ENCODE measurements around the gene GNAZ. TPM values are rescaled to one million over a fixed set of nuclear protein-coding genes. Genes with fewer than 3 reads are reported as not detected.

The GNAZ gene
- total and polyA plus RNA-seq, 5 donors from 2014 or later: 0.05 to 3.6 (median 0.06) TPM; not detected in 2

DNA sequence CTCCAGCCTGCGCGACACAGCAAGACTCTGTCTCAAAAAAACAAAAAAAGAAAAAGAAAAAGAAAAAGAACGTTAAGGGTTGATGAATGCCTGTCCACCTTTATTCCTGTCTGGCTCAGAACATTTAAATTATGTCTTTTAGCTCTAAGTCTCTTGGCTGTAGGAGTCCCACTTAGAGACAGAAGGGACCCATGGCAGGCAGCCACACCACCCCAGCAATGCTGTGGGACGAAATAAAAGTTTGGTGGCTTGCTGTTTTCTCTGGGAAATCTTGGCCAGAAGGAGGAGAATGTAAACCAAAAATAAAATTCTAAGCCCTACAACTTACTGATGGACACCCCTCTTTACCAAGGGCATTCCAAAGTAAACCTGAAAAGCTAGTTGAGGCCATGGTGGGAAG lies 38.9 kb upstream of the GNAZ start:
- DNase-seq: no peak
- H3K27me3 Mint-ChIP-seq: peaks cover 17% of the 10 kb centered on the region
- no peak for ATAC-seq (ENCODE audit: low read depth in 2 of 2)

DNA sequence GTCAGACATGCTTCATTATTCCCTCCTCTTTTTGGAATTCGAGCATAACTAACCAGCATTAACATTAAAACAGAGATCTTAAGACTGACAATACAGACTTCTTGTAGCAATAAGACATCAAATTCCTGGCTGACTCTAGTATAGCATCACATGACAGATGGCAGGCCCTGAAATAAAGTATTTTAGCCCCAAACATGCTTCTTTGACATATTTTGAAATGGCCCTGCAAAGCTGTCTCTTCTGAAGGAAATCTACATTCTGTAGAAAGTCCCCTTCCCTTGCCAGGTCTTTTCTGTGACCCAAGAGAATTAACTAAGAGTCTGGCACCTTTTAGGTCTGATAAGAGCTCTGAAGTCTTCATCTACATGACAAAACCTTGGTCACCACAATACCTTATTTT lies 38.5 kb upstream of the GNAZ start:
- no peaks in the 10 kb centered on the region for H3K9me3 ChIP-seq (ENCODE audit: control insufficient read depth in 2 of 2, low read length in 2 of 2)
- H3K36me3 ChIP-seq (ENCODE audit: control insufficient read depth, insufficient read depth, low read length): no peaks in the 10 kb centered on the region
- no peaks in the 10 kb centered on the region for H3K4me1 ChIP-seq (ENCODE audit: control insufficient read depth, insufficient read depth, low read length, poor library complexity, severe bottlenecking)
- H3K27me3 ChIP-seq (ENCODE audit: control insufficient read depth, insufficient read depth, low read length): peaks cover 2% of the 10 kb centered on the region
- no peak overlapping the region for H3K27ac ChIP-seq (ENCODE audit: insufficient read depth, low read length, poor library complexity, severe bottlenecking)
- Mint-ChIP-seq H3K4me3 (no peak overlapping the region), H3K27ac (peak overlapping the region in 1 of 3 donors; percentile 55), H3K9me3 (peaks cover 0 to 2% (median 0%) of the 10 kb centered on the region in 7 donors), H3K36me3 (no peaks in the 10 kb centered on the region), H3K27me3 (peaks cover 17% of the 10 kb centered on the region), H3K4me1 (peaks cover 0 to 2% (median 0%) of the 10 kb centered on the region in 4 donors)
- H3K4me3 ChIP-seq (ENCODE audit: low read depth, low read length): no peak overlapping the region
- no peak for ATAC-seq (ENCODE audit: low read depth in 2 of 2)
- DNase-seq: no peak

More for the DNA sequence above, 38.9 kb upstream of the GNAZ start:
- Histone ChIP-seq H3K9me3 (ENCODE audit: control insufficient read depth in 2 of 2, low read length in 2 of 2) (no peaks in the 10 kb centered on the region), H3K4me3 (ENCODE audit: low read depth, low read length) (no peak overlapping the region), H3K4me1 (ENCODE audit: control insufficient read depth, insufficient read depth, low read length, poor library complexity, severe bottlenecking) (no peaks in the 10 kb centered on the region), H3K27me3 (ENCODE audit: control insufficient read depth, insufficient read depth, low read length) (peaks cover 2% of the 10 kb centered on the region), H3K36me3 (ENCODE audit: control insufficient read depth, insufficient read depth, low read length) (no peaks in the 10 kb centered on the region), H3K27ac (ENCODE audit: insufficient read depth, low read length, poor library complexity, severe bottlenecking) (no peak overlapping the region)
- H3K36me3 Mint-ChIP-seq: no peaks in the 10 kb centered on the region
- no peak overlapping the region for H3K4me3 Mint-ChIP-seq
- H3K9me3 Mint-ChIP-seq: peaks cover 0 to 2% (median 0%) of the 10 kb centered on the region in 7 donors
- H3K4me1 Mint-ChIP-seq: peaks cover 0 to 2% (median 0%) of the 10 kb centered on the region in 4 donors
- H3K27ac Mint-ChIP-seq: peak overlapping the region in 1 of 3 donors; percentile 55

DNA sequence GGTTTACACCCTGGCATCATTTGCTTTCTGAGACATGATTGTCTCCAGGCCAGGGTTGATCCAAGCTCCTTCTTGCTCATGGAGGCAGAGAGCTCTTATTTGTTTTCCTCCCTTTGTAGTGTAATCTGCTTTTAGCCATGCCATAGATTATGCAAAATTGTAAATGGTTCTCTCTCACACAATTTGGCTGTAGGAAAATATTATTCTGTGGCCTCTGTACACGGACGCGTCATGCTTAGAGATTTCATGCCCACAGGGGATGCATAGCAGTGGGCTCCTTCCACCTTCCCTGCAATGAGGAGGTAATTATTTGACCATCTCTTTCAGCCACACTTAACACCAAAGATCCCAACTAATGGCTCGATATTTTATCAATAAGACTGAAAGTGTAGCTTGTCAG lies 37.7 kb upstream of the GNAZ start:
- Histone ChIP-seq H3K36me3 (ENCODE audit: control insufficient read depth, insufficient read depth, low read length) (no peaks in the 10 kb centered on the region), H3K4me3 (ENCODE audit: low read depth, low read length) (no peak overlapping the region), H3K27ac (ENCODE audit: insufficient read depth, low read length, poor library complexity, severe bottlenecking) (no peak overlapping the region), H3K27me3 (ENCODE audit: control insufficient read depth, insufficient read depth, low read length) (peaks cover 2% of the 10 kb centered on the region), H3K4me1 (ENCODE audit: control insufficient read depth, insufficient read depth, low read length, poor library complexity, severe bottlenecking) (no peaks in the 10 kb centered on the region), H3K9me3 (ENCODE audit: control insufficient read depth in 2 of 2, low read length in 2 of 2) (no peaks in the 10 kb centered on the region)
- Mint-ChIP-seq H3K36me3 (no peaks in the 10 kb centered on the region), H3K4me3 (no peak overlapping the region), H3K4me1 (peaks cover 0 to 2% (median 0%) of the 10 kb centered on the region in 4 donors), H3K27me3 (peaks cover 18% of the 10 kb centered on the region), H3K27ac (no peak overlapping the region), H3K9me3 (peaks cover 0 to 1% (median 0%) of the 10 kb centered on the region in 7 donors)
- ATAC-seq (ENCODE audit: low read depth in 2 of 2) (no peak), DNase-seq (no peak)

DNA sequence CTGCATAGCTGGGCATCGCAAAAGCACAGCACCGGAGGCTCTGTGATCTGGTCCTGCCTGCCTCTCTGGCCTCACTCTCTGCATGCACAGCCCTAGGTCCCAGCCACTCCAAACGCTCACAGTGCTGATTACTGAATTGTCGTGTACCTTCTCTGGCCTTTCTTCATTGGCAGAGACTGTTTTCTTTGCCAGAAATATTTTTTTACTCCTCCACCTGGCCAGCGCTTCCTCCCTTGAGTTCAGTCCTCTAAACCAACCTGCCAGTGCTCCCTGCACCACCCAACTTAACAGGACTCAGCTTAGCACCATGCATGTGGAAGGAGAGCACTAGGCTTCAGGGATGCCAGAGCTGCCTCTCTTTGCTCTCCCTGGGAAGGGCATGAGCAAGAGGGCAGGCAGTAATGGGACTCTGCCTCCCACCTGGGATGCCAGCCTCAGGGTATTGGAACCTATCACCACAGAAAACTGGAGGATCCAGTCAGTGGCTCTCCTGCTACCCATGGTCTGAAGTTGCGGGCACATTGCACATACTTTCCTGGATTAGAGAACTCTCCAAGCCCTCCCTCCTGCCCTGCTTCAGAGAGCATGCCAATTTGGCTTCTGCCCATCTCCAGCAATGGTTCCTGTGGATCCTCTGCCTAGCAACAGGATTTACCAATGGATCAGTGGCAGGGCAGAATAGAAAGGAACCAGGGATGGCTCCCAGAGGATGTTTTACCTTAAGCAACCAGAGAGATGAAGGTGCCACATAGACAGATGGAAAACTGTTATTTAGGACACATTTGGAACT lies 37.0 kb upstream of the GNAZ start:
- Histone ChIP-seq H3K27me3 (ENCODE audit: control insufficient read depth, insufficient read depth, low read length) (peaks cover 2% of the 10 kb centered on the region), H3K27ac (ENCODE audit: insufficient read depth, low read length, poor library complexity, severe bottlenecking) (no peak overlapping the region), H3K4me1 (ENCODE audit: control insufficient read depth, insufficient read depth, low read length, poor library complexity, severe bottlenecking) (no peaks in the 10 kb centered on the region), H3K36me3 (ENCODE audit: control insufficient read depth, insufficient read depth, low read length) (no peaks in the 10 kb centered on the region), H3K9me3 (ENCODE audit: control insufficient read depth in 2 of 2, low read length in 2 of 2) (no peaks in the 10 kb centered on the region), H3K4me3 (ENCODE audit: low read depth, low read length) (no peak overlapping the region)
- no peaks in the 10 kb centered on the region for H3K9me3 Mint-ChIP-seq
- H3K36me3 Mint-ChIP-seq: no peaks in the 10 kb centered on the region
- no peak overlapping the region for H3K4me3 Mint-ChIP-seq
- H3K27me3 Mint-ChIP-seq: peaks cover 18% of the 10 kb centered on the region
- peaks cover 0 to 2% (median 0%) of the 10 kb centered on the region in 4 donors for H3K4me1 Mint-ChIP-seq
- no peak for ATAC-seq (ENCODE audit: low read depth in 2 of 2)
- H3K27ac Mint-ChIP-seq: no peak overlapping the region
- no peak for DNase-seq

DNA sequence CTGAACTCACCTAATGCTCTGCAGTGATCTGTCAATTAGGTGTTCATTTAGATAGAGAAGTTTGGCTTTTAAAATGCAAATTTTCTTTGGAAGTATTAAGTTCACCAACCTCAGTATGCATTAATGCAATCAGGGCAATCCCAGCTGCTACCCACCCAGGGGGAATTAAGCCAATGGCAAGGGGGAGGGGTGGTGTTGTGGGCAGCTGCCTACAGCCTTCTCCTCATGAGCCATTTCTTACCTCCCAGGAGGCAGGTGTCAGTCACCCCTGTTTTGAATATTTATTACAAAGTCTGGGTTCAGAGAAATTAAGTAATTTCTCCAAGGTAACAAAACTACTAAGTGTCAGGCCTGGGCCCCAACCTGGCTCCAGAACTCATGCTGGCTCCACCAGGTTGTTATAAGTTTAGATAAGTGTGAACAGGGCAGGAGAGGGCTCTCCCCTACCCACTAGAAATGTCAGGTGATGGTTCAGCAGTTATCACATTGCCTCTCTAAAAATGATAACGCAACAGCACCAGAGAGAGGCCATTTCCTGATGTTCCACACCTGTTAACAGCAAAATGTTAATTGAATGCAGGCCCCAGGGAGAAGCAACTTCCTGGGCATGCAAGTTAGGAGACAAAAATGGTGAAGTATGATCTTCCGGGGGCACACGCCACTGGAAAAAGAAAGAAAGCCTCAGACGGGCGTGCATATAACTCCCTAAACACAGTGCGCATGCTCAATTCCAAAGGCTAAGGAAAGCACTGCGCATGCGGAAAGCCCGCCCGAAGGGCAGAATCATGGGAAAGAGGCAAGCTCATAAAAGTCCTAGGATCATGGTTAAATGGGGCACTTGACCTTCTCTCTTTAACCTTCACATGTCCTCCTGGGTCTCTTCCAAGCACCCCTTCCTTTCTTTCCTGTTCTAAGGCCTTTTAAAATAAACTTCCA lies 35.4 kb upstream of the GNAZ start:
- DNase-seq (no peak), ATAC-seq (ENCODE audit: low read depth in 2 of 2) (no peak)
- H3K36me3 Mint-ChIP-seq: no peaks in the 10 kb centered on the region
- no peaks in the 10 kb centered on the region for H3K9me3 Mint-ChIP-seq
- Histone ChIP-seq H3K4me3 (ENCODE audit: low read depth, low read length) (no peak overlapping the region), H3K9me3 (ENCODE audit: control insufficient read depth in 2 of 2, low read length in 2 of 2) (no peaks in the 10 kb centered on the region), H3K4me1 (ENCODE audit: control insufficient read depth, insufficient read depth, low read length, poor library complexity, severe bottlenecking) (no peaks in the 10 kb centered on the region), H3K36me3 (ENCODE audit: control insufficient read depth, insufficient read depth, low read length) (no peaks in the 10 kb centered on the region), H3K27ac (ENCODE audit: insufficient read depth, low read length, poor library complexity, severe bottlenecking) (no peak overlapping the region), H3K27me3 (ENCODE audit: control insufficient read depth, insufficient read depth, low read length) (peaks cover under 1% of the 10 kb centered on the region)
- H3K27me3 Mint-ChIP-seq: peaks cover 25% of the 10 kb centered on the region
- peaks cover 0 to 2% (median 0%) of the 10 kb centered on the region in 4 donors for H3K4me1 Mint-ChIP-seq
- H3K27ac Mint-ChIP-seq: no peak overlapping the region
- H3K4me3 Mint-ChIP-seq: no peak overlapping the region

DNA sequence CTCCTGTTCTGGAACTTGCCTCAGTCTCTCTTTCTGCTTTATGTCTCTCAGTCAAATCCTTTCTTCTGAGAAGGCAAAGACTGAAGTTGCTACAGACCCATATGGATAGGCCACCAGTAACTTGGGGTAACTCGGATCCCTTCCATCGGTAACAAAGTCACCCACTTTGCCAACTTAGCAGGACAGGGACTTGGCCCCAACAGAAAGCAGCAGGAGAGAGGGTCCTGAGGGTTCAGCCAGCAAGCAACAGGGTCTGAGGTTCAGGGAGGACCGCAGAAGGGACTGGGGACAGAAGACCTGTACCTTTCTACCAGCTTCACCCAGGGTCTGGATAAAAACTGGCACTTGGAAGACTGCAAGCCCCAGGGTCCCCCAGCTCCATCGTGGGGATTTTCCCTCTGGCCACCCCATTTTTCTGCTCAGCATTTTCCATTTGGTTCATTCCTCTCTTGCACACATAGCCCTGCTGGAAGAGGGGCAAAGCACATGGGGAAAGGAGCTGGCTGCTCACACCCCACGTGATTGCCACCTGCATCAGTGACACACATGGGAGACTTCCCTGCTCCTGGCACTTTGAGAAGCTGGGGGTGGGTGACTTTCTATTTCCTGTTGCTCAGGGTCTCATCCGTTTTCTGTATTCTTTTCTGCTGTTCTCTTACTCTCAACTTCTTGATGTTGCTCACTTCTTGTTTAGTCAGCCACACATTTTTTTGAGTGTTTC lies 34.6 kb upstream of the GNAZ start:
- DNase-seq (no peak), ATAC-seq (ENCODE audit: low read depth in 2 of 2) (no peak)
- H3K36me3 ChIP-seq (ENCODE audit: control insufficient read depth, insufficient read depth, low read length): no peaks in the 10 kb centered on the region
- Mint-ChIP-seq H3K4me1 (peaks cover 0 to 2% (median 0%) of the 10 kb centered on the region in 4 donors), H3K9me3 (no peaks in the 10 kb centered on the region), H3K36me3 (no peaks in the 10 kb centered on the region), H3K27me3 (peaks cover 30% of the 10 kb centered on the region), H3K27ac (peak overlapping the region in 1 of 3 donors; percentile 32), H3K4me3 (no peak overlapping the region)
- H3K27me3 ChIP-seq (ENCODE audit: control insufficient read depth, insufficient read depth, low read length): no peaks in the 10 kb centered on the region
- H3K4me1 ChIP-seq (ENCODE audit: control insufficient read depth, insufficient read depth, low read length, poor library complexity, severe bottlenecking): no peaks in the 10 kb centered on the region
- H3K4me3 ChIP-seq (ENCODE audit: low read depth, low read length): no peak overlapping the region
- no peak overlapping the region for H3K27ac ChIP-seq (ENCODE audit: insufficient read depth, low read length, poor library complexity, severe bottlenecking)
- H3K9me3 ChIP-seq (ENCODE audit: control insufficient read depth in 2 of 2, low read length in 2 of 2): no peaks in the 10 kb centered on the region

DNA sequence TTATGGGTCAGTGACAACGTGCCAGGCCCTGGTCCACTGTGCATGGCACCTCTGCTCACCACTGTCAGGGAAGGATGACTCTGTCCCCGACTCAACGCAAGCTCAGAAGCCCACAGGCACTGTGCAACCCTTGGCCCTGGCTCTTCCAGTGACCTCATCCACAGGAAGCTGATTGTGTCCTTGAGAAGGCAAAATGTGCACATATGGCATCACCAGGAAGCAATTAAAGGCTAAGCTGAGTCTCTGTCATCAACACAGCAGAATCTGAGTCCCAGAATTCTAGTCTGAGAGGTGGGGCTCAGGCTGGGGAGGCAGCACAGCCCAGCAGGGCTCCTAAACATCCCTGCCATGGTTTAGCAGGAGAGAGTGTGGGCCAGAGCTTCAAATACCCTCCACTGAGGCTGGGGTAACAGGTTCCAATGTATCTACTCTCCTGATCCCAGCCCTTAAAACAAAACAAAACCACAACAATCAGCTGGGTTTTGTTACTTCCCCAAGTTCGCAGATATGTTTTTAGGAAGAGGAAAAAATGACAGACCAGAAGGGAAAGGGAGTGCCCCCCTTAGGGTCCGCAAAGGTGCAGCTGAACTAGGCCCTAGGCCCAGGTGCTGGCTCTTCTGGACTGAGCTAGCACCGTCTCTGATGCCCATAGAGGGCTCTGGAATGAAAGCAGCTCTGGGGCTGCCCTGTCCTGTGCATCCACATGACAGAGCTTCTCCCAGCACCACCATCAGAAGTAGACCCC lies 33.5 kb upstream of the GNAZ start:
- peaks cover 0 to 2% (median 0%) of the 10 kb centered on the region in 4 donors for H3K4me1 Mint-ChIP-seq
- Histone ChIP-seq H3K9me3 (ENCODE audit: control insufficient read depth in 2 of 2, low read length in 2 of 2) (no peaks in the 10 kb centered on the region), H3K27me3 (ENCODE audit: control insufficient read depth, insufficient read depth, low read length) (no peaks in the 10 kb centered on the region), H3K4me3 (ENCODE audit: low read depth, low read length) (no peak overlapping the region), H3K27ac (ENCODE audit: insufficient read depth, low read length, poor library complexity, severe bottlenecking) (no peak overlapping the region), H3K4me1 (ENCODE audit: control insufficient read depth, insufficient read depth, low read length, poor library complexity, severe bottlenecking) (no peaks in the 10 kb centered on the region), H3K36me3 (ENCODE audit: control insufficient read depth, insufficient read depth, low read length) (no peaks in the 10 kb centered on the region)
- H3K27ac Mint-ChIP-seq: no peak overlapping the region
- H3K4me3 Mint-ChIP-seq: no peak overlapping the region
- peaks cover 19% of the 10 kb centered on the region for H3K27me3 Mint-ChIP-seq
- DNase-seq: no peak
- H3K9me3 Mint-ChIP-seq: no peaks in the 10 kb centered on the region
- ATAC-seq (ENCODE audit: low read depth in 2 of 2): no peak
- H3K36me3 Mint-ChIP-seq: no peaks in the 10 kb centered on the region

Measured in CD4-positive, CD25-positive, alpha-beta regulatory T cell (primary cell).